Thyroid gland (tissue), 4 donors: Measurements from ENCODE around the gene USP21.
"Not testable (repeated sequence)": the region's sequence is repeated elsewhere in the genome, so short reads cannot be mapped to it uniquely, and the experiment has no call there.

Source experiments
- POLR2A ChIP-seq, 2 donors: fragments of 450-650 bp; IDR thresholded peaks; one replicate each; pipeline ENCODE4 v1.6.1; 2017; ENCODE audit warnings: antibody characterized with exemption in 2 of 2, mild to moderate bottlenecking in 2 of 2, moderate library complexity in 1 of 2
- TF ChIP-seq, protein P1 (sequence below), 6 experiments: fragments of 200-600 bp in 3 of 6; fragments of 450-650 bp in 3 of 6; sonication (generic) in 3 of 6; IDR thresholded peaks; one replicate each; pipeline ENCODE4 v1.5.1; 2016 to 2019; ENCODE audit warnings: antibody characterized with exemption in 6 of 6, mild to moderate bottlenecking in 2 of 6, inconsistent platforms in 1 of 6, moderate library complexity in 1 of 6

DNA sequence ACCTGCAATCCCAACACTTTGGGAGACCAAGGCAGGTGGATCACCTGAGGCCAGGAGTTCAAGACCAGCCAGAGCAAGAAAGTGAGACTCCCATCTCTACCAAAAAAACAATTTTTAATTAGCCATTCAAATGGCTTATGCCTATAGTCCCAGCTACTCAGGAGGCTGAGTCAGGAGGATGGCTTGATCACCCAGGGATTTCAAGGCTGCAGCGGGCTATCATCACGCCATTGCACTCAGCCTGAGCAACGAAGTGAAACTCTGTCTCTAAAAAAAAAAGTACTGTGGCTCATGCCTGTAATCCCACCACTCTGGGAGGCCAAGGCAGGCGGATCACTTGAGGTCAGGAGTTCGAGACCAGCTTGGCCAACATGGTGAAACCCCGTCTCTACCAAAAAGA is 43.3 kb upstream of the USP21 start:
- not testable (repeated sequence) for TF ChIP-seq POLR2A (IDR thresholded peaks at IDR 0.05)
- TF ChIP-seq, protein P1, sequence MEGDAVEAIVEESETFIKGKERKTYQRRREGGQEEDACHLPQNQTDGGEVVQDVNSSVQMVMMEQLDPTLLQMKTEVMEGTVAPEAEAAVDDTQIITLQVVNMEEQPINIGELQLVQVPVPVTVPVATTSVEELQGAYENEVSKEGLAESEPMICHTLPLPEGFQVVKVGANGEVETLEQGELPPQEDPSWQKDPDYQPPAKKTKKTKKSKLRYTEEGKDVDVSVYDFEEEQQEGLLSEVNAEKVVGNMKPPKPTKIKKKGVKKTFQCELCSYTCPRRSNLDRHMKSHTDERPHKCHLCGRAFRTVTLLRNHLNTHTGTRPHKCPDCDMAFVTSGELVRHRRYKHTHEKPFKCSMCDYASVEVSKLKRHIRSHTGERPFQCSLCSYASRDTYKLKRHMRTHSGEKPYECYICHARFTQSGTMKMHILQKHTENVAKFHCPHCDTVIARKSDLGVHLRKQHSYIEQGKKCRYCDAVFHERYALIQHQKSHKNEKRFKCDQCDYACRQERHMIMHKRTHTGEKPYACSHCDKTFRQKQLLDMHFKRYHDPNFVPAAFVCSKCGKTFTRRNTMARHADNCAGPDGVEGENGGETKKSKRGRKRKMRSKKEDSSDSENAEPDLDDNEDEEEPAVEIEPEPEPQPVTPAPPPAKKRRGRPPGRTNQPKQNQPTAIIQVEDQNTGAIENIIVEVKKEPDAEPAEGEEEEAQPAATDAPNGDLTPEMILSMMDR (IDR thresholded peaks at IDR 0.05): not testable (repeated sequence)
